ENCODE data around the gene PDGFC.

Gene PDGFC

DNA sequence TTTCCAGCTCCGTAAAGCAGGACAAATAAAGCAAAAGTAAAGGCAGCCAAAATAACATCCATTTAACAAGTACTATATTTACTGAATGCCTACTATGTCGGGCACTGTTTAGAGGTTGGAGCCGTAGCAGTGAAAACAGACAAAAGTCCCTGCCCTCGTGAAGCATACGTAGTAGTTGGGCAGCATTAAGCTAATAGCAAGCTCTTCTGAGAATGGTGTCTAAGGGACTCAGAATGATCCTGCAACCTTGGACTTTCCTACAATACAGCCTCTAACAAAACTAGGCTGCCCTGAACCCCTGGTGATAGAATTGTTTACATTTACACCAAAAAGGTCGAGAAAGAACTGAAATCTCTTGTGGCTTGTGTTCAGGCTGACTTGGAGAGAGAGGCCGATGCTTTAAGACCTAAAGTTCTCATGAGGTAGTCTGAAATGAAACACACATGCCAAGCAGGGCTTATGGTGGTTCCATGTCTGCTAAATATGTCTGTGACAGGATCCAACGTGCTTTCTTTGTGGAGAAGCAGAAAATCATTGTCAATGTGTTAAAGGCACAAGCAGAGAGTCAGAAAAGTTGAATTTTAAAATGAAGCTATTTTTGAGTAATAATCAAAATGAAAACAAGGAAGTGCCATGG, 898 bp upstream of the PDGFC start:
- no peak for DNase-seq (ENCODE audit: extremely low spot score)
- CTCF ChIA-PET: interaction anchor here (0.8 to 1.3 kb wide), 4 partner anchors 8 to 495 kb away, joined by 3 to 4 read pairs (median 4); no protein-coding TSS in a partner anchor
- TF ChIP-seq FOXA1 (IDR thresholded peaks at IDR 0.05) (no peak), HDGF (IDR thresholded peaks at IDR 0.05; ENCODE audit: borderline replicate concordance) (no peak), PKNOX1 (IDR thresholded peaks at IDR 0.05) (no peak), BHLHE40 (IDR thresholded peaks at IDR 0.05; ENCODE audit: borderline replicate concordance) (no peak), SP1 (IDR thresholded peaks at IDR 0.05) (no peak), FOXM1 (IDR thresholded peaks at IDR 0.05; ENCODE audit: borderline replicate concordance) (no peak), TARDBP (IDR thresholded peaks at IDR 0.05) (no peak), CTBP1 (IDR thresholded peaks at IDR 0.05; ENCODE audit: borderline replicate concordance) (no peak), FOXK2 (IDR thresholded peaks at IDR 0.05) (no peak), NFRKB (IDR thresholded peaks at IDR 0.05) (no peak)
- POLR2A ChIA-PET: interaction anchor here (1.6 kb wide), 1 partner anchor 103 kb away, joined by 3 read pairs; the partner anchor contains the start of gene GLRB

- TF ChIP-seq FOXM1 (IDR thresholded peaks at IDR 0.05; ENCODE audit: borderline replicate concordance) (no peak), SUZ12 (IDR thresholded peaks at IDR 0.05) (no peak), ELF4 (IDR thresholded peaks at IDR 0.05) (no peak), CTBP1 (IDR thresholded peaks at IDR 0.05; ENCODE audit: borderline replicate concordance) (no peak), BHLHE40 (IDR thresholded peaks at IDR 0.05; ENCODE audit: borderline replicate concordance) (no peak), FOXK2 (IDR thresholded peaks at IDR 0.05) (no peak), HDGF (IDR thresholded peaks at IDR 0.05; ENCODE audit: borderline replicate concordance) (no peak), L3MBTL2 (conservative IDR thresholded peaks at IDR 0.05) (no peak)
- ChIA-PET POLR2A (interaction anchor here (0.9 kb wide), 1 partner anchor 14 kb away, joined by 3 read pairs; no protein-coding TSS in a partner anchor), CTCF (interaction anchor here (0.6 to 3.6 kb wide), 7 partner anchors 9 to 495 kb away, joined by 3 to 14 read pairs (median 6); no protein-coding TSS in a partner anchor)
- DNase-seq (ENCODE audit: extremely low spot score): peak; percentile 21
Observed at GRCh38 chr4:156971165-156971675, 379 bp downstream of the PDGFC start.

DNA sequence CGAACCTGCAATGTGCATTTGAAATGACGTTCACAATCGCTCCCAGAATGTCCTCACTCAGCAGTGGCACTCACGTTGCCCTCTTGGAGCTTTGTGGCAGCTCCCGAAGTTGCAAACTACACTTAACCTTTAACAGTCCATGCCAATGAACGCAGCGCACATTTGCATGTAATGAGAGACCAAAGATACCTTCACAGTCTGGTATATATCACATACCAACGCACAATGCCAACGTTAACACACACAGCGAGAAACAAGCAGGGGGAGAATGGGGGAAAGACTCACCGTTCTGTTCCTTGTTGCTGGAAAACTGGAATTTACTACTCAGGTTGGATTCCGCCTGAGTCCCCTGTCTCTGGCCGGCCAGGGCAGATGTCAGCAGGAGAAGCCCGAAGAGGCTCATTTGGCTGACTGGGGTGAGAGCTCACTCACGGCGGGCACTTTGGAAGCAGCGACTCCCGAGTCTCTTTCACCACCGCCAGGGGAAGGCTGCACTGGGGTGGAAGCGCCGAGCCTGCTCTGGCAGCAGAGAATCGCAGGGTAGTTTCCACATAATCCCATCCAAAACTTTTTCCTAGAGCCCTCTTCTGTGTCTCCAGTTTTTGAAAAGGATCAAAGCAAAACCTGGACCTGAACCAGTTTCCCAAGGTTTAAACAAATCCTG, 966 bp downstream of the PDGFC start:
- DNase-seq (ENCODE audit: extremely low spot score): peak; percentile 61
- TF ChIP-seq SP1 (IDR thresholded peaks at IDR 0.05) (no peak), NFRKB (IDR thresholded peaks at IDR 0.05) (no peak), HDGF (IDR thresholded peaks at IDR 0.05; ENCODE audit: borderline replicate concordance) (no peak), LEF1 (IDR thresholded peaks at IDR 0.05; ENCODE audit: borderline replicate concordance) (no peak)
- POLR2A ChIA-PET: interaction anchor here (0.9 to 1.1 kb wide), 2 partner anchors 14 to 78 kb away, joined by 3 read pairs; no protein-coding TSS in a partner anchor
- CTCF ChIA-PET: interaction anchor here (0.5 to 3.6 kb wide), 8 partner anchors 8 to 494 kb away, joined by 3 to 14 read pairs (median 6); no protein-coding TSS in a partner anchor

DNA sequence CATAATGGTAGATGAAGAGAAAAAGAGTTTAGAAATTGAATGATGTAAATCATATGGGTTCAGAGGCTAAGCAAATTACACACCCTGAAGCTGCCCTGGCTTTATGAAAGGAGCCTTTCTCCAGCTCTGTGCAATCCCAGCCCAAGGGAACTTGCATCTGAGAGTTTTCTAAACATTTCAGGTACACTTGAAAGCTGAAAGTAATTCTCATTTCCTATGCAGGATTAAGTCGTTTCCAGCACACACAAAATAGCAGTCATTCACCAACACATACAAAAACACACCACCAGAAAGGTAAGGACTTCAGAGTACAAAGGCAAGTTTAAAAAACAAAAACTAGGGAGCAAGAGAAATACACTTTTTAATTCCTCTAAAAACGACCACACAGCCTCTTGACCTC, 1.7 kb downstream of the PDGFC start:
- TF ChIP-seq SP1 (IDR thresholded peaks at IDR 0.05) (no peak), PKNOX1 (IDR thresholded peaks at IDR 0.05) (no peak), TARDBP (IDR thresholded peaks at IDR 0.05) (no peak), HDGF (IDR thresholded peaks at IDR 0.05; ENCODE audit: borderline replicate concordance) (no peak), NFRKB (IDR thresholded peaks at IDR 0.05) (no peak), LEF1 (IDR thresholded peaks at IDR 0.05; ENCODE audit: borderline replicate concordance) (no peak), L3MBTL2 (conservative IDR thresholded peaks at IDR 0.05) (no peak), FOXM1 (IDR thresholded peaks at IDR 0.05; ENCODE audit: borderline replicate concordance) (no peak), ZNF384 (IDR thresholded peaks at IDR 0.05) (no peak), ELF4 (IDR thresholded peaks at IDR 0.05) (no peak), BHLHE40 (IDR thresholded peaks at IDR 0.05; ENCODE audit: borderline replicate concordance) (no peak)
- POLR2A ChIA-PET: interaction anchor here (1.1 kb wide), 1 partner anchor 77 kb away, joined by 3 read pairs; no protein-coding TSS in a partner anchor
- CTCF ChIA-PET: interaction anchor here (0.5 to 3.6 kb wide), 5 partner anchors 11 to 202 kb away, joined by 4 to 14 read pairs (median 12); no protein-coding TSS in a partner anchor
- DNase-seq (ENCODE audit: extremely low spot score): no peak

GRCh38 chr4:156969101-156969500, 2.5 kb downstream of the PDGFC start:
- no peak for DNase-seq (ENCODE audit: extremely low spot score)
- ChIA-PET POLR2A (no interaction called here), CTCF (interaction anchor here (0.9 to 3.6 kb wide), 9 partner anchors 12 to 689 kb away, joined by 3 to 14 read pairs (median 6); no protein-coding TSS in a partner anchor)
- TF ChIP-seq PKNOX1 (IDR thresholded peaks at IDR 0.05): no peak
- TF ChIP-seq FOXA1 (IDR thresholded peaks at IDR 0.05): no peak
- TF ChIP-seq ELF4 (IDR thresholded peaks at IDR 0.05): no peak
- no peak for TF ChIP-seq SP1 (IDR thresholded peaks at IDR 0.05)
- no peak for TF ChIP-seq LEF1 (IDR thresholded peaks at IDR 0.05; ENCODE audit: borderline replicate concordance)
- TF ChIP-seq ZNF384 (IDR thresholded peaks at IDR 0.05): no peak
- TF ChIP-seq TARDBP (IDR thresholded peaks at IDR 0.05): no peak
- no peak for TF ChIP-seq FOXK2 (IDR thresholded peaks at IDR 0.05)
- TF ChIP-seq ARNT (IDR thresholded peaks at IDR 0.05): no peak
- TF ChIP-seq BHLHE40 (IDR thresholded peaks at IDR 0.05; ENCODE audit: borderline replicate concordance): no peak
- no peak for TF ChIP-seq L3MBTL2 (conservative IDR thresholded peaks at IDR 0.05)
- no peak for TF ChIP-seq SUZ12 (IDR thresholded peaks at IDR 0.05)
- TF ChIP-seq NFRKB (IDR thresholded peaks at IDR 0.05): no peak
- no peak for TF ChIP-seq FOXM1 (IDR thresholded peaks at IDR 0.05; ENCODE audit: borderline replicate concordance)
- TF ChIP-seq HDGF (IDR thresholded peaks at IDR 0.05; ENCODE audit: borderline replicate concordance): no peak
- no peak for TF ChIP-seq CTBP1 (IDR thresholded peaks at IDR 0.05; ENCODE audit: borderline replicate concordance)

Data from HEK293T (cell line).